K562 (cell line): ENCODE data around the gene SMURF1. TPM values are rescaled to one million over a fixed set of nuclear protein-coding genes. Genes with fewer than 3 reads are reported as not detected.
A peak's percentile ranks its signal among the peaks of the same experiment; 100 is the strongest.

Experiments
- C11orf30 ChIP-seq: fragments of 450-650 bp; IDR thresholded peaks from 2 replicates; pipeline ENCODE4 v1.6.1; 2016; ENCODE audit warnings: low read depth, mild to moderate bottlenecking
- ELK1 ChIP-seq: sonication (generic); formaldehyde crosslinking; IDR thresholded peaks from 2 replicates; pipeline ENCODE4 v1.8.1; 2022; ENCODE audit warnings: missing genetic modification reagents
- HNRNPH1 ChIP-seq: fragments of 200-400 bp; formaldehyde crosslinking; optimal IDR thresholded peaks from 2 replicates; pipeline ENCODE3; 2017; ENCODE audit warnings: low read depth, mild to moderate bottlenecking, low read length, moderate library complexity
- HNRNPLL ChIP-seq: fragments of 200-400 bp; formaldehyde crosslinking; IDR thresholded peaks from 2 replicates; pipeline ENCODE4 v1.6.1; 2017; ENCODE audit warnings: low read length, low read depth, mild to moderate bottlenecking; ENCODE audit not compliant: poor library complexity, severe bottlenecking
- KDM1A ChIP-seq, 2 experiments: fragments of 450-650 bp; IDR thresholded peaks; 2 replicates each; pipeline ENCODE4 v1.6.1; 2016; ENCODE audit warnings: mild to moderate bottlenecking in 2 of 2
- MNT ChIP-seq, 2 experiments: fragments of 450-650 bp; conservative IDR thresholded peaks; 2 replicates each; pipeline ENCODE4 v1.6.1; 2017; ENCODE audit warnings: mild to moderate bottlenecking in 2 of 2, moderate library complexity in 2 of 2
- PKNOX1 ChIP-seq: fragments of 450-650 bp; IDR thresholded peaks from 2 replicates; pipeline ENCODE4 v1.6.1; 2016
- SMAD2 ChIP-seq: fragments of 150-350 bp; IDR thresholded peaks from 2 replicates; pipeline ENCODE4 v1.6.1; 2014; ENCODE audit warnings: low read depth, mild to moderate bottlenecking, low read length
- TRIM24 ChIP-seq, 2 experiments: fragments of 450-650 bp; IDR thresholded peaks; 2 replicates each; pipeline ENCODE4 v1.6.1; 2016
- VEZF1 ChIP-seq: fragments of 200-800 bp; sonication (Bioruptor generic); IDR thresholded peaks from 2 replicates; pipeline ENCODE4 v1.6.1; 2017; ENCODE audit warnings: missing genetic modification characterization, missing compliant biosample characterization
- ZBTB9 ChIP-seq: fragments of 450-650 bp; formaldehyde crosslinking; IDR thresholded peaks from 2 replicates; pipeline ENCODE4 v1.4.0; 2020; ENCODE audit warnings: mild to moderate bottlenecking, moderate library complexity
- ZHX1 ChIP-seq: fragments of 150-350 bp; conservative IDR thresholded peaks from 2 replicates; pipeline ENCODE4 v1.6.1; 2014; ENCODE audit warnings: low read length
- ZNF133 ChIP-seq: fragments of 250-450 bp; sonication (Bioruptor Pico); IDR thresholded peaks from 2 replicates; pipeline ENCODE4 v1.4.0; 2020; ENCODE audit warnings: mild to moderate bottlenecking
- ZNF217 ChIP-seq: sonication (generic); formaldehyde crosslinking; IDR thresholded peaks from 2 replicates; pipeline ENCODE4 v1.8.0; 2022; ENCODE audit warnings: mild to moderate bottlenecking, missing genetic modification reagents
- ZNF41 ChIP-seq: fragments of 250-450 bp; sonication (Bioruptor Pico); conservative IDR thresholded peaks from 2 replicates; pipeline ENCODE4 v1.4.0; 2020; ENCODE audit warnings: mild to moderate bottlenecking
- polyA plus RNA-seq, 8 experiments: library from polyadenylated mRNA; depleted of rRNA in 4 of 8; stranded (reverse) in 5 of 8; unstranded in 3 of 8; fragments of >200 nt; fragmentation: Nextera tagmentation in 2 of 8; fragmentation: Illumina TruSeq in 1 of 8; extraction: Ambion mirVana in 2 of 8; extraction: Trizol in 1 of 8; gene quantifications; 2 replicates each; pipeline versions ENCODE4 v1.2.1 to v1.2.3, GENCODE V29; 2011 to 2014; ENCODE audit warnings: inconsistent platforms in 1 of 8, missing spikeins in 1 of 8
- total RNA-seq, 7 experiments: library from RNA; depleted of rRNA in 6 of 7; stranded (reverse); fragments of >200 nt in 6 of 7; fragmentation: Illumina TruSeq in 2 of 7; extraction: Trizol in 2 of 7; gene quantifications; 2 replicates each; pipeline versions ENCODE4 v1.2.1 to v1.2.3, GENCODE V29; 2011 to 2021; ENCODE audit warnings: low replicate concordance in 1 of 7
- TF ChIP-seq, protein P1 (sequence below): IDR thresholded peaks from 2 replicates; pipeline ENCODE4 v1.6.1; 2011; ENCODE audit not compliant: insufficient read length; ENCODE audit errors: extremely low read depth

Gene SMURF1
- total and polyA plus RNA-seq, 9 of the 15 experiments (the other 6 are each of a cell fraction or from before 2014, with no cell fraction given), result 1.0 to 20.1 (median 12.6) TPM

DNA sequence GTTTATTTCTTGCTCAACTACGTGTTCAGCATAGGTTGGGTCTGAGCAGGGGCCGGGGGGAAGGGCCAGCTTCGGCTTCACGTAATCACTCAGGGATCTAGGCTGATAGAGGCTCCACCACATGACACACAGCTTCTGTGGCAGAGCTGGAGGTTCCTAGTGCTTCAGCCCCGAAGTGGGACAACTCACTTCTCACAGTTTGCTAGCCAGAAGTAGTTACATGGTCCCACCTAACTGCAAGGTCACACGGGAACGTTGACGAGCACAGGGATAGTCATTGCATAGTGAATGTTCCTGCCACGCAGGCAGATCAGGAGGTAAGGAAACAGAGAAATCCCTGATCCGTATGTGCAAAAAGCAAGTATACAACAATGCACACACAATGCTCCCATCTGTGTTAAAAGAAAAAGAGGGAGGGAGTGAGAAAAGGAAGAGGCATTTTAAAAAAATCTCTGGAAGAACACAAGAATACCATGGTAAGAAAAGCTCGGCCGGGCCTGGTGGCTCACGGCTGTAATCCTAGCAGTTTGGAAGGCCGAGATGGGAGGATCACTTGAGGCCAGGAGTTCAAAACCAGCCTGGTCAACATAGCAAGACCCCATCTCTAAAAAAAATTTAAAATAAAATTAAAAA is 16.9 kb downstream of the SMURF1 start (continued):
- no peak; the same call in 1 of the 2 replicates for TF ChIP-seq VEZF1 (CRISPR knock-in tag)
- peak in 1 of 2 experiments; percentile 86; a peak in 2 of 4 replicates for TF ChIP-seq KDM1A (IDR thresholded peaks at IDR 0.05)
- TF ChIP-seq ZBTB9 (CRISPR knock-in tag), result no peak; the same call in 1 of the 2 replicates
- 0 out of 4 replicates have a peak, but pooled peaks of 1 of the 2 experiments have one; percentile 31 for TF ChIP-seq MNT (conservative IDR thresholded peaks at IDR 0.05)
- TF ChIP-seq TRIM24 (IDR thresholded peaks at IDR 0.05), result no peak
- TF ChIP-seq SMAD2, result no peak
- TF ChIP-seq C11orf30, result no peak
- TF ChIP-seq ZNF133 (CRISPR knock-in tag), result no peak
- no peak for TF ChIP-seq ZHX1
- TF ChIP-seq ELK1 (CRISPR knock-in tag), result no peak
- no peak for TF ChIP-seq HNRNPH1
- no peak for TF ChIP-seq ZNF217 (CRISPR knock-in tag)
- no peak for TF ChIP-seq ZNF41 (CRISPR knock-in tag)
- peak; percentile 12; the same call in 1 of the 2 replicates for TF ChIP-seq PKNOX1
- no peak for TF ChIP-seq HNRNPLL
- TF ChIP-seq, protein P1, sequence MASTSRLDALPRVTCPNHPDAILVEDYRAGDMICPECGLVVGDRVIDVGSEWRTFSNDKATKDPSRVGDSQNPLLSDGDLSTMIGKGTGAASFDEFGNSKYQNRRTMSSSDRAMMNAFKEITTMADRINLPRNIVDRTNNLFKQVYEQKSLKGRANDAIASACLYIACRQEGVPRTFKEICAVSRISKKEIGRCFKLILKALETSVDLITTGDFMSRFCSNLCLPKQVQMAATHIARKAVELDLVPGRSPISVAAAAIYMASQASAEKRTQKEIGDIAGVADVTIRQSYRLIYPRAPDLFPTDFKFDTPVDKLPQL, result no peak
